NCI-H526 treated with DMSO at 0.1 percent for 48 hours (cell line): Measurements from ENCODE around the gene TBCC.
"Not testable (repeated sequence)": the region's sequence is repeated elsewhere in the genome, so short reads cannot be mapped to it uniquely, and the experiment has no call there.

Experiments used
- DNase-seq: peaks from one replicate; lab custom pipeline; 2025; lab: John Stamatoyannopoulos, UW

The TBCC gene

GRCh38 chr6:42769836-42770235, 23.9 kb upstream of the TBCC start:
- DNase-seq, result no peak

GRCh38 chr6:42769051-42769450, 23.1 kb upstream of the TBCC start:
- no peak for DNase-seq

- DNase-seq, result no peak
Measured at GRCh38 chr6:42766163-42766670, 20.3 kb upstream of the TBCC start.

DNA sequence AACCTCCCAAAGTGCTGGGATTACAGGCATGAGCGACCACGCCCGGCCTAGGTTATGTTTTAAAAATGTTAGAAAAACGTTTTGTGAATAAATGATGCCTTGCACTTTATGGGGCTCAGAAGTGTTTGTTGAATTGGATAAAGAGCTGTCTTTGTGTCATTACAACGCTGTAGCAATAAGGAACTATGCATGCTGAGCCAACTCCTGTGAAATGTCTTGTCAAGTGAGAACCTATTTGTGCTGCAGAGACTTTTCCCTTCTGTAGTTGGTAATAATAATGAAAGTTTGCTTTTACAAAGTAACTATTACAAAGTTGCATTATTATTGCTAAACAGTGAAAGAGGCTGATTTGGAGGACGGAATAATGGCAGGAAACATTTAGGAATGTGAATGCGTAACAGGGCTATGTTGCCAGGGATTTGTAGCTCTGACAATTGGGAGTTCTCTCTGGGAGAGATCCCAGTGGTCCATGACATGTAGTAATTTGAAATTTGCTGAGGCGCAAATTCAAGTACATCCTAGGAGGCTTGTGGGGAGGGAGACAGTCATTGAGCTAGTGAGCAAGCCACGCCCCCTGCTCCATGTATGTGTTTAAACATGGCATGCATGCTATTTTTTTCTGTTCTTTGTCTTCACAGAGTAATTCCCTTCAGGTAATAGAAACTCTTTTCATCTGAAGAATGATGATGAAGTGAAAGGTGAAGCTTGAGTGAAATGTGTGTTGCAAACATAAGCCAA, 19.2 kb upstream of the TBCC start:
- DNase-seq, result no peak

DNA sequence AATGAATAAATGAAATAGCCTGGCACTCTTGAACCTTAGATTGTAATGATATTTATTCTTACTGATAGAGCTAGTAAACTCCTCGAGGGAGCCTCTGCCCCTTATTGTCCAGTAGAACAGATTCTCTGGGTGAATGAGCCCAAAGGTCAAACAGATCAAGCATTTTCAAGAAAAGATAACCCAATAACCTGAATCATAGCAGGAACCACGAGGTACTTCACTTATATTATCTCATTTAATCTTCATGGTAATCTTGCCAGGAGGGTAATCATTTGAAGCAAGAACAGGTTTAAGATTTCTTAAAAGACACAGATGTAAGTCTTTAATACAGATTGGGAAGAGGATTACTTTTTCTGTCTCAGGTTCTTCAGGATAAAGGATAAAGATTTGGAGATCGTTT, 17.0 kb upstream of the TBCC start:
- no peak for DNase-seq

DNA sequence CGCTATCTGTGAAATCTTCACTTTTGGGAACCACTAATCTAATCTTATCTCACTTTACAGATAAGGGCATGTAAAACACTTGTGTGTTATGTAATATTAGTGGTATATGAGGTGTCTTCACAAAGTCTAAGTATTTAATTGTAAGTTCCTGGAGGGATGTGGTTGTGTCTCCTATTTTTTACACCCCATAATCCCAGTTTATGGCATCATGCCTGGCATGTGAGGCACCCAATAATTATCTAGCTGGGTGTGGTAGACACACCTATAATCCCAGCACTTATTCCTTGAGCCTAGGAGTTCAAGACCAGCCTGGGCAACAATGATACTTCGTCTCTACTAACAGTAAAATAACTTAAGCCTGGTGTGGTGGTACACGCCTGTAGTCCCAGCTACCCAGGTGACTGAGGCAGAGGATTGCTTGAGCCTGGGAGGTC, 16.5 kb upstream of the TBCC start:
- no peak for DNase-seq

DNA sequence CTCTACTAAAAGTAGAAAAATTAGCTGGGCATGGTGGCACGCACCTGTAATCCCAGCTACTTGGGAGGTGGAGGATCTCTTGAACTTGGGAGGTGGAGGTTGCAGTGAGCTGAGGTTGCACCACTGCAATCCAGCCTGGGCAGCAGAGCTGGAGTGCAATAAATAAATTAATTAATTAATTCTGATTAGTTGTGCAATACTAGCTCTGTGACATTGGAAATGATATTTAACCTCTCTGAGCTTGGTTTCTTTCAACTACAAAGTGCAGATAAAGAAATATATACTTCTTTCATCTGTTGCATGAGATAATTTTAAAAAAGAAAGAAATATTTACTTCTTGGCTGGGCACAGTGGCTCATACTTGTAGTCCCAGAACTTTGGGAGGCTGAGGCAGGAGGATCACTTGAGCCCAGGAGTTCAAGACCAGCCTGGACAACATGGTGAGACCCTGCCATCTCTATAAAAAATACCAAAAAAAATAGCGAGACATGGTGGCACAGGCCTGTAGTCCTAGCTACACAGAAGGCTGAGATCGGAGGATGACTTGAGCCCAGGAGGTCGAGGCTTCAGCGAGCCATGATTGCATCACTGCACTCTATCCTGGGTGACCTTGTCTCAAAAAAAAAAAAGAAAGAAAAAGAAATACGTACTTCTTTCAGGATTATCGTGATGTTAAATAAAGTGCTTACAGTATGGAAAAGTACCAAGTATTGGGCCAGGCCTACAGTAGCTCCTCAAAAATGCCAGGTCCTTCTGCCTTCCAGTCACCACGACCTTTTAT, 15.6 kb upstream of the TBCC start:
- DNase-seq, result no peak

DNA sequence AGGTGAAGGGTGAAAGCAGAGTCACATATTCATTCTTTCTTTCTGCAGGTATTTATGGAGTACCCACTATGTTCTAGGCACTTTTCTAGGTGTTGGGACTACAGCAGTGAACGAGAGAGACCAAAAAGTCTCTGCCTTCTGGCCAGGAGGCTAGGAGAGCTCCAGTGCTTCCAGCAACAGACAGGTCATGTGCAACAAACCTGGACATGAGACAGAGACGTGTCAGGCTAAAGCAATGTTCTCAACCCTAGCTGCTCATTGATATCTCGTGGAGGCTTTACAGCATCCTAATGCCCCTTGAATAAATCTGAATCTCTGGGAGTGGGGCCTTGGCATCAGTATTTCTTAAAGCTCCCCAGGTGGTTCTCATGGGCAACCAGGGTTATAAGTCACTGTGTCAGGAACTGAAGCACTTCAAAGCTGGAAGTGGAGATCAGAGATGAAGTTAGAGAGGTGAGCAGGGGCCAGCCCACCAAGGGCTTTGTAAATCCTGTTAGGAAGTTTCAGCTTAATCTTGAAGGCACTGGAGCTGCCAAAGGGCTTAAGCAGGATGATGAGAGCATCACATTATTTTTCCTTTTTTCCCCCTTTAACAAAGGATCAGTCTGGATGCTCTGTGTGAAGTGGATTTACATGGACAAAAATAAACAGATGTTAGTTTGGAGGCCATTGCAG, 13.0 kb upstream of the TBCC start:
- DNase-seq, result no peak

- no peak for DNase-seq
Measured at GRCh38 chr6:42756722-42757121, 10.8 kb upstream of the TBCC start.

DNA sequence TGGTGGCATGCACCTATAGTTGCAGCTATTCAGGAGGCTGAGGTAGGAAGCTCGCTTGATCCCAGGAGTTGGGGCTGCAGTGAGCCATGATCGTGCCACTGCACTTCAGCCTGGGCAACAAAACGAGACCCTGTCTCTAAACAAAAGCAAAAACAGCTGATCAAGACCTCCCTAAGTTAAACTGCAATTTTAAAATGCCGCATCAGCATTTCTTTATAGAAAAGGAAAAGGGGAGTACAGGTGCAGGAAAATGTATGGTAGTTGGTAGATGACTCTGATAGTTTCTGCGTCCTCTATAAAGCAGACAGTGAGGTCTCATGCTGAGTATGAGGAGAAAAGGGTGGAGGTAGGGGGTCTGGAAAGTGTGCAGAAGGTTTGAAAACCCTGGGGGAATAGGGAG, 8.9 kb upstream of the TBCC start:
- no peak for DNase-seq

DNA sequence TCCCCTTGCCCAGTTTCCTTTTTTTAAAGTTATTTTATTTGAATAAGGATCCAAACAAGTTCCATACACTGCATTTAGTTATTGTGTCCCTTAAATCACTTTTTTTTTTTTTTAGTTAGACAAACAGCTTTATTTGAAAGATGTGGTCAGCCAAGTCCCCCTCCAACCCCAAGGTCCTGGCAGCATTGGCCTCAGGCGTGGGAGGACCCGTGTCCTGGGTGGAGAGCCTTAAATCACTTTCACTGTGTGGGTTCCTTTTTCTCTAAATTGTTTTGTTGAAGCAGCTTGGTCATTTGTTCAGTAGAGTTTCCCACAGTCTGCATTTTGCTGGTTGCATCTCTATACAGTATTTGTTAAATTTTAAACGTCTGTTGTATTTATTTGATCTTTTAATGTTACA, 5.2 kb upstream of the TBCC start:
- no peak for DNase-seq

- DNase-seq, result no peak
Measured at GRCh38 chr6:42748203-42748898, 2.4 kb upstream of the TBCC start.

DNA sequence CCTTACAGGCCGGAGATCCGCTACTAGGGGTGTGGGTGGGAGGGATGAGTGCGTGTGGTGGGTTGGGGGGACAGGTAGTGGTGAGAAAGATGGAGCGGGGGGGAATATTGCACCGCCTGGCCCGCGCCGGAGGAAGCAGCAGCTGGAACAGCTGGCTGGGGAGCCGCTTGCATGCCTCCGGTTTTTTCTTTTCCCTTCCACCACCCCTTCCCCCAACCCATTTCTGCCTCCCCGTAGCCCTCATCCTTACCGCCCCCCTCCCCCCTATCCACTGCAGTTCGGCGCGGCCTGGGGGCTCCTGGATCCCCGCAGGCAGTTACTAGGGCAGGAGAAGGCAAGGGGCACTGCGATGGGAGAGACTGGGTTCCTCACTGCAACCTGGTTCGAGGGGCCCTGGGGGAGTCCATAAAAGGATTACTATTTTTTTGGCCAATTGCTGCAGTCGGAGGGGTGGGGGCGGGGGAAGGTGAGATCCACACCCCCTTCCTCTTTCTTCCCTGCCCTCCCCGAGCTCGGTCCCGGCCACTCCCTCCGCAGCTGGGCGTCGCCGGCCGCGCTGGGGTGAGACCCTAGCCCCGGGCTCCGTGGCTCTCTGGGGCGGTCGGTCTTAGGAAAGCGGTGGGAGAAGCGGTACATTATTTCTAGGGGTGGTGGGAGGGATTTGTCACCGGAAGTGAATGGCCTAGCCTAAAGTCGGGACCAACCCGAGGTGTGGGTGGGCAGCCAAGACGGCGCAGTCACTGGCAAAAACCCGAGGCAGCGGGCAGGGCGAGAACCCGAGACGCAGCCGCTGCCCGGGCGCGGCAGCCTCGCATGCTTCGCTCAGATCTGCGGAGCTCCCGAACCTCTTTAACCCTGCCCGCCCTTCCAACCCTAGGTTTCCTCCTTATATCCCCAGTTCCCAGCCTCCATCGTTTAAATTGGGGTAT, 824 bp upstream of the TBCC start:
- DNase-seq, result peak; percentile 61

DNA sequence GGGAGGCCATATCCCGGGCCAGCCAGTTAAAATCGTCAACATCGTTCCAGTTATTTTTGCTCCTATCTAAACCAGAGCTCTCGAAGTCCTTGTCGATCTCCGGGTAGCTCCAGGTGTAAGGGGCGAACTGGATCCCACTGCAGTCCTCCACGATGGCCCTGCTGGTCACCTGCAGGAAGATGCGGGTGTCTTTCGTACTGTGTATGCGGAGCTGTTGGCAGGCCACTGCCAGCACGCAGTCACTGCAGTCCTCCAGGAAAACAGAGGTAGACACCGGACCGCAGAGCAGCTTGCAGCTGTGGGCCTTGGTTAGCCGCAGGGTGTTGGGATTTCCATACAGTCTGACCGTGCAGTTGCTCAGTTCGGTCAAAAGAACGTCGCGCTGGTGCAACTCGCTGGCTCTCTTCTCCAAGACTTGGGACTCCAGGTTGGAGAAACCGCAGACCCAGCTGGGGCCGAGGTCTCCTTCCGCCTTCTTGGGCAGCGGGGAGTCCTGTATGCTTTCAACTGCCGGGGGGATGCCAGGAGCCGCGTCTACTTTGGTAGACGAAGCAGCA, 742 bp downstream of the TBCC start:
- peak; percentile 28 for DNase-seq

DNA sequence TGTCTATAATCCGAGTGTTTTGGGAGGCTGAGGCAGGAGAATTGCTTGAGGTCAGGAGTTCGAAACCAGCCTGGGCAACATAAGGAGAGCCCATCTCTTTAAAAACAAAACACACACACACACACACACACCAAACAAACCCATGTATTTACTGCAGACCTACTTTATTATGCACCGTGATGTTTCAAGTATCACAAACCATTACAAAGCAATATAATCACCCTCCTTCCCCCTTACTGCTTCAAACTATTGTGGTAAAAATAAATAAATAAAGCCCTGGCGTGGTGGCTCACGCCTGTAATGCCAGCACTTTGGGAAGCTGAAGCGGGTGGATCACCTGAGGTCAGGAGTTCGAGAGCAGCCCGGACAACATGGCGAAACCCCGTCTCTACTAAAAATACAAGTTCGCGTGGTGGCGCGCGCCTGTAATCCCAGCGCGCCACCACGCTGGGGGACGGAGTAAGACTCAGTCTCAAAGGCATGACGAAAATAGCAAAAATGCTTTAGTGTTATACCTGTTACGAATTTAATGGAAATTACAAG, 1.5 kb downstream of the TBCC start:
- no peak for DNase-seq

DNA sequence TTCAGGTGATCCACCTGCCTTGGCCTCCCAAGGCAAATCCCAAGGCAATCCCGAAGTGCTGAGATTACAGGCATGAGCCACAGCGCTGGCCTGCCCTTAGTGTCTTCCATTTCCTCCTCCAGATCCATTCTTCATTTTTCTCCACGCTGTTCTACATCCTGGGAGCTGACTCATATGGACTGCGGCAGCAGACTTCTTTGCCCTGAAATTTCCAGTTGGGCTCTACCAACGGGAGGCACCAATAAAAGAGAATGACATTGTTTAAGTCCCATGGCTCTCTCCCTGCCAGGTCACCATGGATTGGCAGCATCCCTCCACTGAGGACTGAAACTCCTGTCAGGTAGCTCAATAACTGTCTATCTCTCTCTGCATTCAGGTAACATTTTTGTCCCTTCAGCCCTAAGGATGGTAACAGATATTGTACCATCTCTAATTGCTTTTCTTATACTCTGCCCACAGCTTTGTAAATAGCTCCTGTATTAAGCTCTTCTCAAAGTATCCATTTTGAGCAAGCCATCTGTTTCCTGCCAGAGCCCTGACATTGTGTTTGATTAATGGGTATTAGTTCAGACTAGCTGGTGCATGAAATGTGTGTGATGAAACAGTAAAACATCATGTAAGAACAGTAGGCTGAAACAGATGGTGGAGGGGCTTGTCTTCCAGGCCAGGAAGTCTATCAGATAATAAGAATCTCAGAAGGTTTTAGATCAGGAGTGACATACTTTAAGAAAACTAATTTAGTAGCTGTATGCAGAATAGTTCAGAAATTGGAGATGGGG, 3.6 kb downstream of the TBCC start:
- no peak for DNase-seq

GRCh38 chr6:42740725-42741124, 5.2 kb downstream of the TBCC start:
- DNase-seq, result no peak

DNA sequence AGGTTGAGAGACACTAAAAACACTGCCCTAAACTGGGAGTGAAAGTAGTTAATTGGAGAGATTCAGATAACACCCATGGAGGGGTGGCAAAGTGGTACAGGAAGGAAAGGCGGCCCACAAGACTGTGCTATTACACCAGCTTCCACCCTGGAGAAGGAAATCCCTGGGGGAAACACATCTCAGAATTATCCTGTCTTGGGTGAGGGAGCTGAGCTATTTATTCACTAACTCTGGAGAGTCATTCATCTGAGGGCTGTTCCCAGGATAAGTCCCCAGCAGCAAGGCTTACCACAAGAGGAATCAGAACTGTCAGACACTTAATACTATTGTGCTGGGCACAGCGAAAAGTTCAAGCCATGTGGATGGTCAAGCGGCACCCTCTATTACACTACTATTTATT, 9.9 kb downstream of the TBCC start:
- DNase-seq, result no peak

- DNase-seq, result not testable (repeated sequence)
Measured at GRCh38 chr6:42733867-42734481, 11.9 kb downstream of the TBCC start.
